H9 (cell line): ENCODE measurements around the gene IER5L. TPM values are rescaled to one million over a fixed set of nuclear protein-coding genes. Genes with fewer than 3 reads are reported as not detected.
A peak's percentile ranks its signal among the peaks of the same experiment; 100 is the strongest.

Experiments
- DNase-seq: peaks from one replicate; pipeline ENCODE4 v3.0.0-alpha.2; 2017
- H2AFZ ChIP-seq: one replicate; pipeline ENCODE4 v1.6.1; 2013; ENCODE audit warnings: mild to moderate bottlenecking, low read length, control low read depth, moderate library complexity
- H2AK5ac ChIP-seq: 2 replicates; pipeline ENCODE4 v1.6.1; 2013; ENCODE audit warnings: low read length, control low read depth, mixed read lengths; ENCODE audit not compliant: insufficient read length
- H2BK120ac ChIP-seq: one replicate; pipeline ENCODE4 v1.6.1; 2013; ENCODE audit warnings: low read depth, mild to moderate bottlenecking, low read length, control low read depth, inconsistent platforms; ENCODE audit not compliant: poor library complexity, severe bottlenecking
- H2BK12ac ChIP-seq: 2 replicates; pipeline ENCODE4 v1.6.1; 2013; ENCODE audit warnings: low read length, control low read depth, mixed read lengths, low read depth; ENCODE audit not compliant: insufficient read length
- H2BK15ac ChIP-seq: 2 replicates; pipeline ENCODE4 v1.6.1; 2013; ENCODE audit warnings: low read depth, low read length, control low read depth
- H2BK20ac ChIP-seq: one replicate; pipeline ENCODE4 v1.6.1; 2013; ENCODE audit warnings: low read depth, mild to moderate bottlenecking, low read length, control low read depth, inconsistent platforms; ENCODE audit not compliant: poor library complexity, severe bottlenecking
- H2BK5ac ChIP-seq: 2 replicates; pipeline ENCODE4 v1.6.1; 2013; ENCODE audit warnings: low read length, control low read depth, mixed read lengths; ENCODE audit not compliant: insufficient read length
- H3K14ac ChIP-seq: 2 replicates; pipeline ENCODE4 v1.6.1; 2013; ENCODE audit warnings: low read length, control low read depth; ENCODE audit not compliant: insufficient read depth
- H3K18ac ChIP-seq: 2 replicates; pipeline ENCODE4 v1.6.1; 2013; ENCODE audit warnings: low read depth, mild to moderate bottlenecking, mixed read lengths, low read length, control low read depth; ENCODE audit not compliant: insufficient read length
- H3K23ac ChIP-seq: 2 replicates; pipeline ENCODE4 v1.6.1; 2013; ENCODE audit warnings: low read length, control low read depth, mixed read lengths, low read depth; ENCODE audit not compliant: insufficient read length
- H3K23me2 ChIP-seq: 2 replicates; pipeline ENCODE4 v1.6.1; 2013; ENCODE audit warnings: low read depth, mild to moderate bottlenecking, mixed read lengths, low read length, control low read depth; ENCODE audit not compliant: insufficient read length, poor library complexity, severe bottlenecking
- H3K27ac ChIP-seq: 2 replicates; pipeline ENCODE4 v1.5.1; 2013; ENCODE audit warnings: low read length, control low read depth, mixed read lengths, low read depth; ENCODE audit not compliant: insufficient read length
- H3K27me3 ChIP-seq: 2 replicates; pipeline ENCODE4 v1.6.1; 2013; ENCODE audit warnings: low read length, control low read depth, inconsistent platforms; ENCODE audit not compliant: insufficient read depth
- H3K4ac ChIP-seq: 2 replicates; pipeline ENCODE4 v1.6.1; 2013; ENCODE audit warnings: low read depth, mild to moderate bottlenecking, control low read depth, inconsistent platforms, low read length, moderate library complexity
- H3K4me1 ChIP-seq: 2 replicates; pipeline ENCODE4 v1.6.1; 2013; ENCODE audit warnings: low read length, control low read depth, inconsistent platforms; ENCODE audit not compliant: insufficient read depth
- H3K4me2 ChIP-seq: 2 replicates; pipeline ENCODE4 v1.6.1; 2013; ENCODE audit warnings: low read length, control low read depth, mixed read lengths; ENCODE audit not compliant: insufficient read length, insufficient read depth
- H3K56ac ChIP-seq: 2 replicates; pipeline ENCODE4 v1.6.1; 2013; ENCODE audit warnings: low read depth, mild to moderate bottlenecking, mixed read lengths, low read length, control low read depth; ENCODE audit not compliant: insufficient read length
- H3K79me1 ChIP-seq: 2 replicates; pipeline ENCODE4 v1.6.1; 2013; ENCODE audit warnings: low read depth, mild to moderate bottlenecking, moderate library complexity, low read length, control low read depth, inconsistent platforms; ENCODE audit not compliant: insufficient read depth, poor library complexity, severe bottlenecking
- H3K79me2 ChIP-seq: 2 replicates; pipeline ENCODE4 v1.6.1; 2013; ENCODE audit warnings: low read length, control low read depth, inconsistent platforms; ENCODE audit not compliant: insufficient read depth
- H3K9ac ChIP-seq: 2 replicates; pipeline ENCODE4 v1.6.1; 2013; ENCODE audit warnings: low read length, control low read depth, mixed read lengths; ENCODE audit not compliant: insufficient read length; ENCODE audit errors: extremely low read depth
- H3K9me3 ChIP-seq: one replicate; pipeline ENCODE4 v1.6.1; 2013; ENCODE audit warnings: low read depth, low read length, inconsistent platforms; ENCODE audit not compliant: control insufficient read depth
- H3T11ph ChIP-seq: one replicate; pipeline ENCODE4 v1.6.1; 2013; ENCODE audit warnings: mild to moderate bottlenecking, low read length, control low read depth, inconsistent platforms
- H4K20me1 ChIP-seq: one replicate; pipeline ENCODE4 v1.6.1; 2013; ENCODE audit not compliant: control insufficient read depth, insufficient read length, insufficient read depth
- H4K5ac ChIP-seq: 2 replicates; pipeline ENCODE4 v1.6.1; 2013; ENCODE audit warnings: low read depth, mild to moderate bottlenecking, mixed read lengths, low read length, control low read depth; ENCODE audit not compliant: insufficient read length
- H4K8ac ChIP-seq: replicated peaks from 2 replicates; pipeline ENCODE4 v1.6.1; 2013; ENCODE audit warnings: low read length, control low read depth, mixed read lengths, low read depth; ENCODE audit not compliant: insufficient read length
- H4K91ac ChIP-seq: 2 replicates; pipeline ENCODE4 v1.6.1; 2013; ENCODE audit warnings: low read depth, mild to moderate bottlenecking, moderate library complexity, mixed read lengths, low read length, control low read depth; ENCODE audit not compliant: insufficient read length
- H3K27ac Mint-ChIP-seq, 3 experiments: 2 replicates in 2 of 3; 3 replicates in 1 of 3; pipeline ENCODE4 v1.8.0; 2020 to 2021; ENCODE audit warnings: mixed read lengths in 3 of 3, mild to moderate bottlenecking in 1 of 3, moderate library complexity in 1 of 3
- H3K27me3 Mint-ChIP-seq: 2 replicates; pipeline ENCODE4 v1.8.0; 2021; ENCODE audit warnings: low read depth, mild to moderate bottlenecking, moderate library complexity, mixed read lengths
- H3K36me3 Mint-ChIP-seq, 3 experiments: 2 replicates in 2 of 3; 3 replicates in 1 of 3; pipeline ENCODE4 v1.8.0; 2020 to 2021; ENCODE audit warnings: low read depth in 3 of 3, mixed read lengths in 3 of 3; ENCODE audit not compliant: insufficient read depth in 1 of 3
- H3K4me1 Mint-ChIP-seq, 2 experiments: 2 replicates each; pipeline ENCODE4 v1.8.0; 2020; ENCODE audit warnings: mixed read lengths in 2 of 2
- H3K4me3 Mint-ChIP-seq, 2 experiments: 2 replicates in 1 of 2; 3 replicates in 1 of 2; pipeline ENCODE4 v1.8.0; 2020 to 2021; ENCODE audit warnings: mild to moderate bottlenecking in 2 of 2, mixed read lengths in 2 of 2, moderate library complexity in 1 of 2
- H3K9me3 Mint-ChIP-seq, 2 experiments: 2 replicates in 1 of 2; 3 replicates in 1 of 2; pipeline ENCODE4 v1.8.0; 2020; ENCODE audit warnings: mild to moderate bottlenecking in 2 of 2, mixed read lengths in 2 of 2, moderate library complexity in 1 of 2
- WGBS: extraction: QIAGEN DNeasy Blood & Tissue Kit; methylation state at CpG from one replicate; pipeline ENCODE4 v1.1.7; 2013; ENCODE audit warnings: missing lambda C conversion rate, low lambda C conversion rate, mixed read lengths; ENCODE audit not compliant: insufficient read length; ENCODE audit errors: extremely low coverage; 5-methylcytosine and 5-hydroxymethylcytosine counted together
- total RNA-seq: library from RNA; stranded (reverse); gene quantifications from 2 replicates; pipeline ENCODE4 v1.2.1, GENCODE V29; 2021
- TF ChIP-seq, protein P1 (sequence below): fragments of 200-600 bp; sonication (generic); conservative IDR thresholded peaks from 3 replicates; pipeline ENCODE4 v1.8.0; 2021; ENCODE audit warnings: antibody characterized with exemption, mild to moderate bottlenecking

IER5L gene
- total RNA-seq, 1 experiment from 2014 or later, result 1.0 TPM

DNA sequence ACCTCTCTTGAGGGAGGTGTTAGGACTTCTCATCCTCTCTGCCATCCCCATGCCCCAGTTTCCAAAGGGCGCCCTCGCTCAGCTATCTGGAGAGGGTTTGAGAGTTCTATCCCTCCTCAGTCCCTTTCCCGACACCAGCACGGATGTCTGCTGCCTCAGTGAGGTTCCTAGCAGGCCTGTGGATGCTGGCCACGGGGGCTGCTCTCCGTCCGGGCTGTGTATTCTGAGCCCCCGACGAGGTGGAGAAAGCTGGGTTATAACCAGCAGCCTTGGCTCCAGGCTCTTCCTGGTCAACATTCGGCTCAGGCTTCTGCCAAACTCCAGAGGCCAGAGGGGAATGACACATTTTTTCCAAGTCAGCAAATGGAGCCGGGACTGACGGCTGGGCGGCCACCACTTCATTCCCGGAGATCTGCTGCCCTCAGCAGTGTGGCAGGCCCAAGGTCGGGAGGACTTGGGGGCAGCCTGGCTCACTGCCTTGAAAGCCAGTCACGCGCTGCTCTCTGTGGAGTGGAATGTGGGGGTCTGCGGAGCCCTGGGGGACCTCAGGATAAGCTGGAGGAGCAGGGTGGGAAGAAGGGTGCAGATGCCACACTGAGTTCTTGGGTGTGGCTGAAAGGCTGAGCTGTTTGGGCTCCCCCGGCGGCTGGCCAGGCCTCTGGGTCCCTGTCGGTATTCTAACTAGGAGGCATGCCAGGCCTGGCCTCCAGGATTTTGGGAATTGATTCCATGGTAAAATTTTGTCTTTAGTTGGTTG is 39.4 kb downstream of the IER5L start:
- Histone ChIP-seq H3K56ac (no peak overlapping the region), H2AFZ (no peak overlapping the region), H3K4me1 (peaks cover 6% of the 10 kb centered on the region; the same call in 1 of the 2 replicates), H2BK120ac (no peak overlapping the region), H2BK5ac (no peak overlapping the region), H4K91ac (no peak overlapping the region), H2BK15ac (no peak overlapping the region), H3K4me2 (no peak overlapping the region), H3K9ac (no peak overlapping the region), H4K5ac (no peak overlapping the region), H3K79me1 (no peaks in the 10 kb centered on the region), H2BK20ac (no peak overlapping the region), H2AK5ac (no peak overlapping the region), H3K14ac (no peak overlapping the region), H3K79me2 (no peaks in the 10 kb centered on the region), H3K18ac (no peak overlapping the region), H3K4ac (no peak overlapping the region), H4K20me1 (no peaks in the 10 kb centered on the region), H3K27me3 (no peaks in the 10 kb centered on the region), H4K8ac (no peak overlapping the region), H3K27ac (no peak overlapping the region), H3K23ac (no peak overlapping the region), H3K23me2 (peaks cover 5% of the 10 kb centered on the region), H3K9me3 (no peaks in the 10 kb centered on the region), H3T11ph (no peak overlapping the region), H2BK12ac (no peak overlapping the region)
- Mint-ChIP-seq H3K27ac (peak overlapping the region in 1 of 3 experiments; percentile 99; a peak in 2 of 7 replicates), H3K4me1 (peaks cover 45 to 47% of the 10 kb centered on the region in 2 experiments), H3K36me3 (peaks cover 11 to 50% (median 45%) of the 10 kb centered on the region in 3 experiments; a peak in 6 of 7 replicates), H3K9me3 (no peaks in the 10 kb centered on the region; a peak in 1 of 5 replicates), H3K4me3 (no peak overlapping the region; a peak in 1 of 5 replicates), H3K27me3 (peaks cover 1% of the 10 kb centered on the region; the same call in 1 of the 2 replicates)
- TF ChIP-seq, protein P1, sequence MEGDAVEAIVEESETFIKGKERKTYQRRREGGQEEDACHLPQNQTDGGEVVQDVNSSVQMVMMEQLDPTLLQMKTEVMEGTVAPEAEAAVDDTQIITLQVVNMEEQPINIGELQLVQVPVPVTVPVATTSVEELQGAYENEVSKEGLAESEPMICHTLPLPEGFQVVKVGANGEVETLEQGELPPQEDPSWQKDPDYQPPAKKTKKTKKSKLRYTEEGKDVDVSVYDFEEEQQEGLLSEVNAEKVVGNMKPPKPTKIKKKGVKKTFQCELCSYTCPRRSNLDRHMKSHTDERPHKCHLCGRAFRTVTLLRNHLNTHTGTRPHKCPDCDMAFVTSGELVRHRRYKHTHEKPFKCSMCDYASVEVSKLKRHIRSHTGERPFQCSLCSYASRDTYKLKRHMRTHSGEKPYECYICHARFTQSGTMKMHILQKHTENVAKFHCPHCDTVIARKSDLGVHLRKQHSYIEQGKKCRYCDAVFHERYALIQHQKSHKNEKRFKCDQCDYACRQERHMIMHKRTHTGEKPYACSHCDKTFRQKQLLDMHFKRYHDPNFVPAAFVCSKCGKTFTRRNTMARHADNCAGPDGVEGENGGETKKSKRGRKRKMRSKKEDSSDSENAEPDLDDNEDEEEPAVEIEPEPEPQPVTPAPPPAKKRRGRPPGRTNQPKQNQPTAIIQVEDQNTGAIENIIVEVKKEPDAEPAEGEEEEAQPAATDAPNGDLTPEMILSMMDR, result no peak
- WGBS, result no CpG with 5 or more reads among the region's 21 CpGs
- no peak for DNase-seq
